Nephron progenitor cell (in vitro differentiated cells): Measurements from ENCODE around the gene FGGY.
"Not testable (repeated sequence)": the region's sequence is repeated elsewhere in the genome, so short reads cannot be mapped to it uniquely, and the experiment has no call there.

Experiments used
- DNase-seq: peaks from one replicate; pipeline ENCODE4 v3.0.0; 2021
- H3K27ac Mint-ChIP-seq: 2 replicates; pipeline ENCODE4 v1.8.0; 2021; ENCODE audit warnings: mild to moderate bottlenecking, moderate library complexity, mixed read lengths
- H3K27me3 Mint-ChIP-seq: 2 replicates; pipeline ENCODE4 v1.8.0; 2021; ENCODE audit warnings: mild to moderate bottlenecking, low read depth, mixed read lengths; ENCODE audit not compliant: poor library complexity
- H3K36me3 Mint-ChIP-seq: 2 replicates; pipeline ENCODE4 v1.8.0; 2021; ENCODE audit warnings: low read depth, mixed read lengths
- H3K4me1 Mint-ChIP-seq: 2 replicates; pipeline ENCODE4 v1.8.0; 2021; ENCODE audit warnings: mixed read lengths
- H3K4me3 Mint-ChIP-seq: 2 replicates; pipeline ENCODE4 v1.8.0; 2021; ENCODE audit warnings: mild to moderate bottlenecking, moderate library complexity, mixed read lengths
- H3K9me3 Mint-ChIP-seq: 2 replicates; pipeline ENCODE4 v1.8.0; 2021; ENCODE audit warnings: mild to moderate bottlenecking, moderate library complexity, mixed read lengths
- CTCF ChIP-seq: fragments of 200-600 bp; sonication (generic); IDR thresholded peaks from 2 replicates; pipeline ENCODE4 v1.5.0; 2021; ENCODE audit warnings: antibody characterized with exemption

The FGGY gene

GRCh38 chr1:59733443-59734141 lies 436.7 kb downstream of the FGGY start:
- H3K27me3 Mint-ChIP-seq = peaks cover 3% of the 10 kb centered on the region
- no peak overlapping the region for H3K27ac Mint-ChIP-seq
- H3K36me3 Mint-ChIP-seq = peaks cover 42% of the 10 kb centered on the region
- no peak for TF ChIP-seq CTCF
- peaks cover 42% of the 10 kb centered on the region for H3K9me3 Mint-ChIP-seq
- H3K4me1 Mint-ChIP-seq = peaks cover 41% of the 10 kb centered on the region
- DNase-seq = no peak
- no peak overlapping the region for H3K4me3 Mint-ChIP-seq

GRCh38 chr1:59735927-59736326 lies 439.0 kb downstream of the FGGY start:
- H3K4me3 Mint-ChIP-seq, H3K27me3 Mint-ChIP-seq, H3K27ac Mint-ChIP-seq, DNase-seq: not testable (repeated sequence)
- Mint-ChIP-seq H3K36me3 (peaks cover 38% of the 10 kb centered on the region), H3K9me3 (peaks cover 39% of the 10 kb centered on the region), H3K4me1 (peaks cover 30% of the 10 kb centered on the region)

- Mint-ChIP-seq H3K36me3 (peaks cover 38% of the 10 kb centered on the region), H3K27ac (no peak overlapping the region), H3K4me1 (peaks cover 22% of the 10 kb centered on the region), H3K27me3 (peaks cover 3% of the 10 kb centered on the region), H3K4me3 (no peak overlapping the region), H3K9me3 (peaks cover 39% of the 10 kb centered on the region)
- no peak for TF ChIP-seq CTCF
- DNase-seq = no peak
Observed at GRCh38 chr1:59736744-59737143, 439.9 kb downstream of the FGGY start.

GRCh38 chr1:59737638-59738037 lies 440.7 kb downstream of the FGGY start:
- H3K4me1 Mint-ChIP-seq = peaks cover 13% of the 10 kb centered on the region
- H3K9me3 Mint-ChIP-seq = peaks cover 39% of the 10 kb centered on the region
- no peak for TF ChIP-seq CTCF
- H3K27me3 Mint-ChIP-seq = peaks cover 9% of the 10 kb centered on the region
- no peak overlapping the region for H3K27ac Mint-ChIP-seq
- no peak overlapping the region for H3K4me3 Mint-ChIP-seq
- DNase-seq = no peak
- H3K36me3 Mint-ChIP-seq = peaks cover 38% of the 10 kb centered on the region

- TF ChIP-seq CTCF = no peak
- Mint-ChIP-seq H3K4me3 (no peak overlapping the region), H3K27ac (no peak overlapping the region)
Observed at GRCh38 chr1:59738152-59738551, 441.3 kb downstream of the FGGY start.

GRCh38 chr1:59738591-59739015 lies 441.7 kb downstream of the FGGY start:
- no peak for TF ChIP-seq CTCF
- Mint-ChIP-seq H3K4me3 (no peak overlapping the region), H3K36me3 (peaks cover 38% of the 10 kb centered on the region), H3K4me1 (peaks cover 4% of the 10 kb centered on the region), H3K9me3 (peaks cover 39% of the 10 kb centered on the region), H3K27ac (no peak overlapping the region), H3K27me3 (peaks cover 9% of the 10 kb centered on the region)
- DNase-seq = no peak

More at GRCh38 chr1:59738152-59738551, 441.3 kb downstream of the FGGY start:
- H3K9me3 Mint-ChIP-seq = peaks cover 39% of the 10 kb centered on the region
- H3K36me3 Mint-ChIP-seq = peaks cover 38% of the 10 kb centered on the region
- H3K4me1 Mint-ChIP-seq = peaks cover 8% of the 10 kb centered on the region
- peaks cover 9% of the 10 kb centered on the region for H3K27me3 Mint-ChIP-seq
- no peak for DNase-seq
